Transverse colon (tissue), 4 donors: Measurements from ENCODE around the gene ANAPC16. TPM values are rescaled to one million over a fixed set of nuclear protein-coding genes. Genes with fewer than 3 reads are reported as not detected.
"Not testable (repeated sequence)": the region's sequence is repeated elsewhere in the genome, so short reads cannot be mapped to it uniquely, and the experiment has no call there.

ENCODE experiments used
- DNase-seq: peaks from one replicate; pipeline ENCODE4 v3.0.0-alpha.2; 2019
- H3K27ac ChIP-seq, 4 donors: fragments of 200-600 bp; sonication (generic); 2 replicates each; pipeline ENCODE4 v1.5.1; 2016 to 2018; ENCODE audit warnings: inconsistent platforms in 4 of 4
- H3K27me3 ChIP-seq: fragments of 200-600 bp; sonication (generic); 2 replicates; pipeline ENCODE4 v1.5.1; 2017; ENCODE audit warnings: inconsistent platforms
- H3K36me3 ChIP-seq, 4 donors: fragments of 200-600 bp; sonication (generic); 2 replicates each; pipeline ENCODE4 v1.5.1; 2017 to 2019; ENCODE audit warnings: inconsistent platforms in 4 of 4
- H3K4me1 ChIP-seq, 4 donors: fragments of 200-600 bp; sonication (generic); 2 replicates each; pipeline ENCODE4 v1.5.1; 2017 to 2020; ENCODE audit warnings: inconsistent platforms in 4 of 4
- H3K4me3 ChIP-seq, 4 donors: fragments of 200-600 bp; sonication (generic); 1 replicate in 1 of 4; 2 replicates in 3 of 4; pipeline versions ENCODE4 v1.5.1 to v1.6.1; 2017 to 2019; ENCODE audit warnings: inconsistent platforms in 4 of 4
- H3K9me3 ChIP-seq, 2 donors: fragments of 200-600 bp; sonication (generic); 2 replicates each; pipeline ENCODE4 v1.5.1; 2017 to 2019; ENCODE audit warnings: inconsistent platforms in 2 of 2
- EP300 ChIP-seq: sonication (generic); formaldehyde crosslinking; IDR thresholded peaks from one replicate; pipeline ENCODE4 v1.6.1; 2017; ENCODE audit warnings: antibody characterized with exemption, low read depth
- POLR2A ChIP-seq: fragments of 450-650 bp; IDR thresholded peaks from one replicate; pipeline ENCODE4 v1.6.1; 2016; ENCODE audit warnings: antibody characterized with exemption, mild to moderate bottlenecking, moderate library complexity
- POLR2AphosphoS5 ChIP-seq, 3 donors: sonication (generic); formaldehyde crosslinking; IDR thresholded peaks; one replicate each; pipeline ENCODE4 v1.6.1; 2016; ENCODE audit warnings: antibody characterized with exemption in 3 of 3
- WGBS, 2 donors: methylation state at CpG; one replicate each; pipeline ENCODE4 v1.1.5; 2018; ENCODE audit warnings: low coverage in 1 of 2; 5-methylcytosine and 5-hydroxymethylcytosine counted together
- in situ Hi-C, 4 donors: fragments of 200-750 bp; cut with MboI; loops; one replicate each; pipeline versions ENCODE4 v1.15.0 to v1.15.1; 2017; ENCODE audit warnings: low sequenced_read_pairs in 3 of 4, low pct_ligation_motif_present in 1 of 4, low pct_unique_long_range_greater_than_20kb in 1 of 4
- intact Hi-C: fragments of 100-400 bp; cut with DNase I; formaldehyde crosslinking; loops from one replicate; pipeline ENCODE4 v1.15.1; 2023; ENCODE audit warnings: low total_unique reads
- total RNA-seq, 4 donors: library from RNA; depleted of rRNA; stranded (reverse); fragments of >200 nt; gene quantifications; one replicate each; pipeline ENCODE4 v1.1.0, GENCODE V29; 2016
- TF ChIP-seq, protein P1 (sequence below), 5 experiments: fragments of 200-600 bp in 3 of 5; fragments of 450-650 bp in 2 of 5; sonication (generic) in 3 of 5; IDR thresholded peaks; 1 replicate in 2 of 5; 2 replicates in 3 of 5; pipeline ENCODE4 v1.5.1; 2016 to 2017; ENCODE audit warnings: antibody characterized with exemption in 5 of 5, inconsistent platforms in 3 of 5, mild to moderate bottlenecking in 2 of 5, moderate library complexity in 1 of 5

Gene ANAPC16
- total RNA-seq, 4 donors from 2014 or later, result 57.6 to 77.4 (median 65.5) TPM

- peak; percentile 44 for DNase-seq
- H3K27ac ChIP-seq, result peak overlapping the region; percentile 96 to 97 (median 97)
- WGBS, 2 donors, result 18 to 51% methylated on average over 2 to 6 of the region's 6 CpGs
- H3K4me1 ChIP-seq, result peaks cover 9 to 45% (median 44%) of the 10 kb centered on the region in 4 donors
- no peaks in the 10 kb centered on the region for H3K9me3 ChIP-seq
- peaks cover 0 to 11% (median 5%) of the 10 kb centered on the region in 4 donors for H3K36me3 ChIP-seq
- in situ Hi-C loops (no loop called here), intact Hi-C loops (no loop called here)
- no peaks in the 10 kb centered on the region for H3K27me3 ChIP-seq
- TF ChIP-seq POLR2A, result no peak
- peak in 1 of 3 donors; percentile 40 for TF ChIP-seq POLR2AphosphoS5 (IDR thresholded peaks at IDR 0.05)
- peak overlapping the region in 3 of 4 donors; percentile 67 to 88 (median 82) for H3K4me3 ChIP-seq
These were observed 60.9 kb downstream of the ANAPC16 start for GRCh38 chr10:72276421-72277339.

- 87 to 100% methylated on average over 1 to 5 of the region's 5 CpGs for WGBS, 2 donors
These were observed 61.7 kb downstream of the ANAPC16 start for GRCh38 chr10:72277340-72277995.

DNA sequence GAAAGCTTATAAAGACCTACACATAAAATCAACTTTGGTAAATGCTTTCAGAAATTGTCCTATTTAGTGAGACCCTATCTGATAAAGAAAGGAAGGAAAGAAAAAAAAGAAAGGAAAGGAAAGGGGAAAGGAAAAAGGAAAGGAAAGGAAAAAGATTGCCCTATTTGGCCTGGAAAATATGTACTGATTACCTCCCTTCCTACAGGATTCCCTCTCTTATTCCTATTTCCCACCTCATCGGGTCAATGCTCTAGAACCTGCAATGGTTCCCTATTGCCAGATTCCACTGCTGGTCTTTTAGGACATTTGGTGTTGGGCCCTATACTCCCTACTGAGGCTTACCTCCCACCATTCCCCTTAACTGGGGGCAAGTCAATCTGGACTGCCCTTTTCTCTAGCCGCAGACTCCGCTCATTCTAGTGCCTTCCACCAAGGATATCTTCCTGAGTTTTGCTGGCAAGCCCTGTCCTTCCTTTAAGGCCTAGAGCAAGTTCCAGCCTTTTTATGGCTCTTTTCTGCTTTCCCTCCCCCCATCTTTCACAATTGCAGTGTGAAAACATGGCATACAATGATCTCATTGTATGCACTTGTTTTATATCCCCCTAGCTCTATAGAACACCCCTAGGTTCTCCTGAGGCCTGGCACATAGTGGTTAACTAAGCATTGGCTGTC, 62.3 kb downstream of the ANAPC16 start:
- Histone ChIP-seq H3K9me3 (no peaks in the 10 kb centered on the region), H3K27me3 (no peaks in the 10 kb centered on the region), H3K27ac (peak overlapping the region; percentile 96 to 97 (median 97)), H3K36me3 (peaks cover 0 to 11% (median 5%) of the 10 kb centered on the region in 4 donors), H3K4me1 (peaks cover 2 to 37% (median 35%) of the 10 kb centered on the region in 4 donors), H3K4me3 (no peak overlapping the region)
- intact Hi-C loops, result no loop called here
- no peak for DNase-seq
- peak; percentile 43 for TF ChIP-seq POLR2A
- TF ChIP-seq EP300, result no peak
- peak in 2 of 3 donors; percentile 33 to 39 for TF ChIP-seq POLR2AphosphoS5 (IDR thresholded peaks at IDR 0.05)
- TF ChIP-seq, protein P1, sequence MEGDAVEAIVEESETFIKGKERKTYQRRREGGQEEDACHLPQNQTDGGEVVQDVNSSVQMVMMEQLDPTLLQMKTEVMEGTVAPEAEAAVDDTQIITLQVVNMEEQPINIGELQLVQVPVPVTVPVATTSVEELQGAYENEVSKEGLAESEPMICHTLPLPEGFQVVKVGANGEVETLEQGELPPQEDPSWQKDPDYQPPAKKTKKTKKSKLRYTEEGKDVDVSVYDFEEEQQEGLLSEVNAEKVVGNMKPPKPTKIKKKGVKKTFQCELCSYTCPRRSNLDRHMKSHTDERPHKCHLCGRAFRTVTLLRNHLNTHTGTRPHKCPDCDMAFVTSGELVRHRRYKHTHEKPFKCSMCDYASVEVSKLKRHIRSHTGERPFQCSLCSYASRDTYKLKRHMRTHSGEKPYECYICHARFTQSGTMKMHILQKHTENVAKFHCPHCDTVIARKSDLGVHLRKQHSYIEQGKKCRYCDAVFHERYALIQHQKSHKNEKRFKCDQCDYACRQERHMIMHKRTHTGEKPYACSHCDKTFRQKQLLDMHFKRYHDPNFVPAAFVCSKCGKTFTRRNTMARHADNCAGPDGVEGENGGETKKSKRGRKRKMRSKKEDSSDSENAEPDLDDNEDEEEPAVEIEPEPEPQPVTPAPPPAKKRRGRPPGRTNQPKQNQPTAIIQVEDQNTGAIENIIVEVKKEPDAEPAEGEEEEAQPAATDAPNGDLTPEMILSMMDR (IDR thresholded peaks at IDR 0.05), result no peak
- whole genome bisulfite sequencing, 2 donors, result 71 to 77% methylated on average over 1 to 3 of the region's 3 CpGs
- in situ Hi-C loops, result no loop called here

More at GRCh38 chr10:72277340-72277995, 61.7 kb downstream of the ANAPC16 start:
- Histone ChIP-seq H3K4me1 (peaks cover 5 to 40% (median 38%) of the 10 kb centered on the region in 4 donors), H3K9me3 (no peaks in the 10 kb centered on the region), H3K27me3 (no peaks in the 10 kb centered on the region), H3K36me3 (peaks cover 0 to 11% (median 5%) of the 10 kb centered on the region in 4 donors), H3K4me3 (no peak overlapping the region), H3K27ac (peak overlapping the region; percentile 96 to 97 (median 97))
- intact Hi-C loops (no loop called here), in situ Hi-C loops (no loop called here)
- TF ChIP-seq POLR2A (no peak), POLR2AphosphoS5 (IDR thresholded peaks at IDR 0.05) (no peak), EP300 (no peak)
- TF ChIP-seq, protein P1 (IDR thresholded peaks at IDR 0.05), result no peak
- DNase-seq, result no peak

DNA sequence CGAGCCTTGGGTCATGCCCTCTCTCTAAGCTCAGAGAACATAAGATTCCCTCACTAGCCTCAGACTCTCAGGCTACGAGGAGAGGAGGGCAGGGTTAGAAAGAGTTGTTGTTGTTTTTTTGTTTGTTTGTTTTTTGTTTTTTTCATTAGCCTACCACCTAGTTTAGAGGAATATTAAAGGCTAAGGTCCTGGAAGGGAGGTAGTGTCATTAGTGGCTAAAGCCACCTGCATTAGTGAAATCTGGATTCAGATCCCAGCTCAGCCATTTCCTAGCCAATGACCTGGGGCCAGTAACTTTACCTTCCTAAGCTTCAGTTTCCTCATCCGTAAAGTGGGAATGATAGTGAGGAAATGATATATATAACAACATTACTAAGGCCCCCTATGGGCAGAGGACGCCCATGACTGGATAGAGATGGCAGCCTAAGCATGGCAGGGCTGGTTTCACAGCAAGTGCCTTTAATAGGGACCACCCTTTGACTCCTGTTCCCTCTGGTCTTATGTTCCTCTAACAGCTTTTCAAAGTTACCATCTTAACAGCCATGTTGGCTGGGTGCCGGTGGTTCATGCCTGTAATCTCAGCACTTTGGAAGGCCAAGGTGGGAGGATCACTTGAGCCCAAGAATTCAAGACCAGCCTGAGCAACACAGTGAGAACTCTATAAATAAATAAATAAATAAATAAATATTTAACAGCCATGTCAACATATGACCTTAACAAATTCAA, 63.0 kb downstream of the ANAPC16 start:
- peak overlapping the region; percentile 96 to 97 (median 97) for H3K27ac ChIP-seq
- no peaks in the 10 kb centered on the region for H3K9me3 ChIP-seq
- no peak overlapping the region for H3K4me3 ChIP-seq
- TF ChIP-seq EP300, result no peak
- no peak for TF ChIP-seq POLR2A
- no peak for TF ChIP-seq POLR2AphosphoS5 (IDR thresholded peaks at IDR 0.05)
- TF ChIP-seq, protein P1 (IDR thresholded peaks at IDR 0.05), result no peak
- intact Hi-C loops, result no loop called here
- 82 to 100% methylated on average over 2 to 5 of the region's 5 CpGs for WGBS, 2 donors
- H3K36me3 ChIP-seq, result peaks cover 0 to 11% (median 5%) of the 10 kb centered on the region in 4 donors
- DNase-seq, result no peak
- H3K27me3 ChIP-seq, result no peaks in the 10 kb centered on the region
- H3K4me1 ChIP-seq, result peaks cover 2 to 37% (median 35%) of the 10 kb centered on the region in 4 donors
- in situ Hi-C loops, result no loop called here

DNA sequence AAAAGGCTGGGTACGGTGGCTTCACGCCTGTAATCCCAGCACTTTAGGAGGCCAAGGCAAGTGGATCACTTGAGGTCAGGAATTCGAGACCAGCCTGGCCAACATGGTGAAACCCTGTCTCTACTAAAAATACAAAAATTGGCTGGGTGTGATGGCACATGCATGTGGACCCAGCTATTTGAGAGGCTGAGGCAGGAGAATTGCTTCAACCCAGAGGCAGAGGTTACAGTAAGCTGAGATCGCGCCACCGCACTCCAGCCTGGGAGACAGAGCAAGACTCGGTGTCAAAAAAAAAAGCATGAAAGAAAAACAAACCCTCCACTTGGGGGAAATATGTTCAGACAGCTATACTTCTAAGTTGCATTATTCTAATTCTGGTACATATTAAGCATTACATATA, 63.8 kb downstream of the ANAPC16 start:
- in situ Hi-C loops, H3K27me3 ChIP-seq, intact Hi-C loops, H3K9me3 ChIP-seq, H3K4me3 ChIP-seq, H3K27ac ChIP-seq, DNase-seq: not testable (repeated sequence)
- peaks cover 0 to 11% (median 5%) of the 10 kb centered on the region in 4 donors for H3K36me3 ChIP-seq
- H3K4me1 ChIP-seq, result peaks cover 2 to 37% (median 34%) of the 10 kb centered on the region in 4 donors
- 88 to 93% methylated on average over 7 of the region's 7 CpGs for WGBS, 2 donors
